ENCODE results near the gene RNF103. TPM values are rescaled to one million over a fixed set of nuclear protein-coding genes. Genes with fewer than 3 reads are reported as not detected.
"Not testable (repeated sequence)": the region's sequence is repeated elsewhere in the genome, so short reads cannot be mapped to it uniquely, and the experiment has no call there.

The RNF103 gene, protein sequence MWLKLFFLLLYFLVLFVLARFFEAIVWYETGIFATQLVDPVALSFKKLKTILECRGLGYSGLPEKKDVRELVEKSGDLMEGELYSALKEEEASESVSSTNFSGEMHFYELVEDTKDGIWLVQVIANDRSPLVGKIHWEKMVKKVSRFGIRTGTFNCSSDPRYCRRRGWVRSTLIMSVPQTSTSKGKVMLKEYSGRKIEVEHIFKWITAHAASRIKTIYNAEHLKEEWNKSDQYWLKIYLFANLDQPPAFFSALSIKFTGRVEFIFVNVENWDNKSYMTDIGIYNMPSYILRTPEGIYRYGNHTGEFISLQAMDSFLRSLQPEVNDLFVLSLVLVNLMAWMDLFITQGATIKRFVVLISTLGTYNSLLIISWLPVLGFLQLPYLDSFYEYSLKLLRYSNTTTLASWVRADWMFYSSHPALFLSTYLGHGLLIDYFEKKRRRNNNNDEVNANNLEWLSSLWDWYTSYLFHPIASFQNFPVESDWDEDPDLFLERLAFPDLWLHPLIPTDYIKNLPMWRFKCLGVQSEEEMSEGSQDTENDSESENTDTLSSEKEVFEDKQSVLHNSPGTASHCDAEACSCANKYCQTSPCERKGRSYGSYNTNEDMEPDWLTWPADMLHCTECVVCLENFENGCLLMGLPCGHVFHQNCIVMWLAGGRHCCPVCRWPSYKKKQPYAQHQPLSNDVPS
- total RNA-seq: 39.0 TPM

DNA sequence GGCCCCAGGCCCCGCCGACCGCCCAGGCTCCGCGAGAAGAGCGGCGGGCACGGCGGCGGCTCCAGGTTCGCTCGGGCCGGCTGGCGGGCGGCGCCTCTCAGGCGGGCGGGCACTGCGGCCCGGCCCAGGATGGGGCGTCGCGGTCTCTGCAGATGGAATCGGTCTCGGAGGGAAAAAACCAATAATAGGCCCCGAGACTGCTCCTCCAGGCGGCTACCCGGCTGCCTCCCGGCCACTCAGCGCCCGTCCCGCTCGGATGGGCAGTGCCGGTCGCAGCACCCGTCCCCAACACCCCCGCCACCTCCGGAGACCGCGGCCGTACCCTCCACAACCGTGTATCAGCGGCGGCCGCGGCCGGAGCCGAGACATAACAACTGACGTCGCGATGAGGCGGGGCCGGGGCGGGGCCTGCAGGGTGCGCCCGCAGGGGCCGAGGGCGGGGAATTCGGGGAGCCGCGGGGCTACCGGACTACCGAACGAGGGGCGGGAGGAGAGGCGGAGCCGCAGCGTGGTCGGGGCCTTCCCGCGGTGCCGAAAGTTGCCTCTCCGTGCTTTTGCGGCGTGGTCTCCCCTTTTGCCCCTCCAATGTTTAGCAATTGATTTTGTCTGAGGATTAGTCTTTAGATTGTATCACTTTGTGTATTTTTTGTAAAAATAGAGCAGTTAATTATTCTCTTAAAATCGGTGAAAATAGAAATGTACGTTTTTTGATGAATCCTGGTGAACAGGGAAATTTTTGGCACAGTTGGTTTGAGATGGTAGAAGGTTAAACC is at the start of gene RNF103:
Gene RNF103, minus strand, starts transcription at position 372 of the 773 bp plus-strand sequence. CDS start 979 bp downstream, outside the sequence.
- DNase-seq: peak; percentile 98

DNA sequence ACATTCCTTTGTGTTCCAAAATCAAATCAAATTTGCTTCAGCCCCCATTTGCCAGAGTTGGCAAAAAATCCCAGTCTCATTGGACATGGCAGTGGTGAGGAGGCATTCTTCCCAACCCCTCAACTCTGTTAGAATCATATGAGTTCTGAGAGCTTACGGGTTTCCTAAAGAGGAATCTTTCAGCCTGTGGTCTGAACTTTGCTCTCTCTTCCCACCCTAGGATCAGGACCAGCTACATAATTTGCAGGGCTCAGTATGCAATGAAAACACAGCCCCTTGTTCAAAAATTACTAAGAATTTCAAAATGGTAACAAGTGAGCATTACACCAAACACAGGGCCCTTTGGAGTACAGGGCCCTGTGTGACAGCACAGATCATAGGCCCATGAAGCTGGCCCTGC is 49.3 kb upstream of the RNF103 start:
- no peak for DNase-seq

DNA sequence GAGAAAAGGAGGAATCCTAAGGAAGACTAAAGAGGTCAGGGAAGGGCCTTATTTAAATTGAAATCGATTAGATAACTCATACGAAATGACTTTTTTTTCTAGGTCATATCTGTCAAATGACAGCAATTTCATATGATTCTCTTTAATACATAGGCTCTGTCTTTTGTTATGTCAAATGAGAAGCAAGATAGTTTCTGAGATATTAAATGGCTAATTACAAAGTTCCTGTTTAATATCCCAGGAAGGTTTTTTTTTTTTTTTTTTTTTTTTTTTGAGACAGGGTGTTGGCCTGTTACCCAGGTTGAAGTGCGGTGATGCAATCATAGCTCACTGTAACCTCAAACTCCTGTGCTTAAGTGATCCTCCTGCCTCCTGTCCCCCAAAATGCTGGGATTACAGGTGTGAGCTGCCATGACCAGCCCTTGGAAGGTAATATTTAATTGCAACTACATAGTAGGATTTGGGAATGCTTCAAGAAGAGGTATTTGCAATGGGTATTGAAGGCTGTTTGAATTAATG is 48.4 kb upstream of the RNF103 start:
- no peak for DNase-seq

DNA sequence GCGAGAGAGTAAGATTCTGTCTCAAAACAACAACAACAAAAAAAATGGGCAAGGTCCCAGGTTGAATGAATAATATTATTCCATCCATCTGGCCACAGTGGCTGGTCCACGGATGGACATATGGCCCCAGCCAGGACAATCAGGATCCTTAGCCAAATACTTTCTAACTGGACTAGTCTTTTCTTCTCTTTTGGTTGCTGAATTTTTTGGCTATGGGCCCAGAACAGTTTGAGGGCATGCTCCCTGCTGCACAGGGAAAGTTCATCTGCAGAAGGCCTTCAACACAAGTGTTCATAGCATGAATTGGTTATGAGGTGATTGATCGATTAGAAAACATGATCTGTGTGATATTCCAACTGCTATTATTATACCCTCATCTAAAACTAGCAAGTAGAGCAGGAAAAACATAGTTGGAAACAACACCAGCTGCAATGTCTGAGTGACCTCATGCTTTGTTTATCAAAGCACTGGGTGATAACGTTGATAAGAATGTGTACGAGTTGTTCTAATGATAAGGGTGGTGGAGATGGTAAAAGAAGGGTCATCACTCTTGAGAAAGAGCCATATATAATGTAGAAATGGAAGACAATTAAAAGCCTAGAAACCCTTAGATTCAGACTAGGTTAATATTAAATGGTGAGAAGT is 47.8 kb upstream of the RNF103 start:
- DNase-seq: no peak

DNA sequence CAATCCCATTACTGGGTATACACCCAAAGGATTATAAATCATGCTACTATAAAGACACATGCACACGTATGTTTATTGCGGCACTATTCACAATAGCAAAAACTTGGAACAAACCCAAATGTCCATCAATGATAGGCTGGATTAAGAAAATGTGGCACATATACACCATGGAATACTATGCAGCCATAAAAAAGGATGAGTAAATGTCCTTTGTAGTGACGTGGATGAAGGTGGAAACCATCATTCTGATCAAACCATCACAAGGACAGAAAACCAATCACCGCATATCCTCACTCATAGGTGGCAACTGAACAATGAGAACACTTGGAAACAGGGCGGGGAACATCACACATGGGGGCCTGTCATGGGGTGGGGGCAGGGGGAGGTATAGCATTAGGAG is 45.7 kb upstream of the RNF103 start:
- not testable (repeated sequence) for DNase-seq

DNA sequence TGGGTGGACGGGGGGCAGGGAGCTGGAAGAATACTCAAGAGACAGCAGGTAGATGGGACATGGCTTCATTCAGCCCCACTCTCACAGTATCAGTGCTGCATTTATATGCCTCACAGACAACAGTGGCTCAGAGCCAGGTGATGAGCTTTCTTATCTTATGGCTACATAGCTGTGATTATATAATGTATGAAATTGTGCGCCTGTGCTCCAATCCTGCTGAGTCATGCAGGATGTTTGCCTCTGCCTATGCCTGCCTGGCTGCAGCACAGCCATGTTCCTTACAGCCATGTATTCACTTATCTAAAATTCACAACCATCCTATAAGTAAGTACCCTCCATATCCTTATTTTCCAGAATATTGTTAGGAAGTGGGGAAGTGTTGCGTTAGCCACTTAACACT is 37.7 kb upstream of the RNF103 start:
- DNase-seq: no peak

DNA sequence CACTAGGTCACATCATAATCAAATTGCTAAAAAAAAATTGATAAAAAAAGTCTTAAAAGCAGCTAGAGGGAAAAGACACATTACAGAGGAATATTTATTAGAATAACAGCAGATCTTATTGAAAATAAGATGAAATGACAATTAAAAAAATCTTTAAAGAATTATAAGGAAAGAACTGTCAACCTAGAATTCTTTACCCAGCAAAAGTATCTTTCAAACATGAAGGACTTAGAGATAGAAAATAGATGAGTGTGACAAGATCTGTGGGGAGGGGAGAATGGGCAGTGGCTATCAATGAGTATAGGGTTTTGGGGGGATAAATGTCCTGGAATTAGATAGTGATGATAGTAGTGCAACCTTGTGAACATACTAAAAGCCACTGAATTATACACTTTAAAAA is 26.5 kb upstream of the RNF103 start:
- no peak for DNase-seq

DNA sequence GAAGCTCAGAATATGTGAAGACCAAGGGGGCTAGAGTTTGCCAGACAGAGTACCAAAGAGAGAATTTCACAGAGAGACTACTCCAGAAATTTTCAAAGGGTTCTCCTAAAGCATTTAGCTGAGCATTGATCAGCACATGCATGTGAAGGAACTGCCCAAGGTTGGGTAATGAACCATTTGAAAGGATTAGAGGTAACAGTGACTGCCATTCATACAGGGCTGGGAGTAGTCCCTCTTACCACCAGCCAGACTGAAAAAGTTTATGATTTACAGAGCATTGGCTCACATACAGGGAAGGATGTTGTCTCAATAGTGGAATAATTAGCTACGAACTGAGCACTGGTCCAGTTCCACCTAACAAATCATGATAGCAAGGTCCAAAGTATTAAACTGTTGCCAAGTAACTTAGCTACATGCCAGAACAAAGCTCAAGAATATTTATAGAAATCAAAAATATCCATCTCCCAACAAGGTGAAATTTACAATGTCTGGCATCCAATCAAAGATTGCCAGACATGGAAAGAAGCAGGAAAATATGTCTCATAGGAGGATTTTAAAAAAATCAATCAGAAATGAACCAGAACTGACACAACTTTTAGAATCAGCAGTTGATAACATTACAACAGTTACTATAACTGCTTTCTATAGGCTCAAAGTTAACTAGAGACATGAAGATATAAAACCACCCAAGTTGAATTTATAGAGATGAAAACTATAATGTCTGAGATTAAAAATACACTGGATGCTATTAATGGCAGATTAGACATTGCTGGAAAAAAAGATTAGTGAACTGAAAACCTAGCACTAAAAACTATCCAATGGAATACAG is 25.7 kb upstream of the RNF103 start:
- no peak for DNase-seq

DNA sequence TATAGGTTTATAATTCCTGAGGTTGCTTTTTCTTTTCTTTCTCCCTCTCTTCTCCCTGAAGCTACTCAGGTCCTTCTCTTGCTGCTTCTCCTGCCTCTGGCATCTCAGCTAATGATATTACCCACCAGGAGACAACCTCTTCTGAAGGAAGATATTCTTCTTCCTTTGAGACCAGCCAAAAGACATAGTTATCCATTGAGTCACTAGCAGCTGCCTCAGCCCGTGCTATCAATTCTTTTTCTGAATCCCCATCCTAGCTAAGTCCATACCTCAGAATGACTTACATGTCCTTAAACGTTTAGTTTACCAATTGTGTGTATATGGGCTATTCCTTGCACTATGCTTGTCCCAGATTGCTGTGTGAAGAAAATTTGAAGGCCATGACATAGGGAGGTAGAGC is 25.0 kb upstream of the RNF103 start:
- no peak for DNase-seq

DNA sequence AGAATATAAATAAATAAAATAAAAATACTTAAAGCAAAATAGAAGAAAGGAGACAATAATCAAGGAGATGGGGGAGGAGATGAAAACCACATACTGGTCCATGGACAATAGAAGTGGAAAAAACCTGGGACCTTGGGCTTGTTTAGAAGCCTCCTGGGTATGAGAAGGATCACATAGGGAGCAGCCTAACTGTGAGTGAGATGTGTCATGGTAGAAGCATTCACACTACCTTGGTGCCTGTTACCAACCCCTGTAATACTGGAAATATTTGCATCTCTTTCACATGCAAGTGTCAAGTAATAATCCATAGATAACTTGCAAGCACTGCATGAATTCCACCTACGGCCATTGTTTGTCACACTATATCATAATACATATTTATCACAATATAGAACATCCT is 23.2 kb upstream of the RNF103 start:
- no peak for DNase-seq

DNA sequence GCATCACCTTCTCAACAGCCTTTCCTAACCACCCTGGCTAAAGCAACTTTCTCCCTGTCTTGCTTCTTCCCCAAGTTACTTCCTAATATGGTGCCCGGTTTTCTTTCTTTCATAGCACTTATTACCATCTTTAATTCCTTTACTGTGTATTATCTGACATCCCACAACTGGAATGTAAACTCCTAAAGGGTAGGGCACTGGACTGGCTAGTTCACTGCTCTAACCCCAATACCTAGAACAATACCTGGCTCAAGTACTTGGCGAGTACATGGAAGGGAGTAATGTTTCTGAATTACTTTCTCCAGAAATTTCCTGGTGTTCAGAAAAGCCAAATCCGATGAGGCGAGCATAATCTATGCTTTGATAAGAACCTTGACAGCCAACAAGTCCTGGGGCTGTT is 22.7 kb upstream of the RNF103 start:
- DNase-seq: no peak

DNA sequence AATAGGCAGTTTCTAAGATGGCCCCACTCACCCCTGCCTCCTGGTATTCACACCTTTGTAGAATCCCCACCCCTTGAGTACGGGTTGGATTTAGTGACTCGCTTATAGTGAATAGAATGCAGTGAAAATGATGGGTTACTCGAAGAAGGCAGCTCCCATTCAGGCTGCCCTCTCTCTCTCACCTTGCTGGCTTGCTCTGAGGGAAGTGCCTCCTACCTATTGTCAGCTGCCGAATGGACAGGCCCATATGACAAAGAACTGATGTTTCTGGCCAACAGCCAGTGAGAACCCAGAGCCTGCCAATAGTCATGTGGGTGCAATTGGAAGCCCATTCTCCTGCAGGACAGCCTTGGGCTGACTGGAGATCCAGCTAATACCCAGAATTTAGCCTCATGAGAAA is 22.1 kb upstream of the RNF103 start:
- no peak for DNase-seq

DNA sequence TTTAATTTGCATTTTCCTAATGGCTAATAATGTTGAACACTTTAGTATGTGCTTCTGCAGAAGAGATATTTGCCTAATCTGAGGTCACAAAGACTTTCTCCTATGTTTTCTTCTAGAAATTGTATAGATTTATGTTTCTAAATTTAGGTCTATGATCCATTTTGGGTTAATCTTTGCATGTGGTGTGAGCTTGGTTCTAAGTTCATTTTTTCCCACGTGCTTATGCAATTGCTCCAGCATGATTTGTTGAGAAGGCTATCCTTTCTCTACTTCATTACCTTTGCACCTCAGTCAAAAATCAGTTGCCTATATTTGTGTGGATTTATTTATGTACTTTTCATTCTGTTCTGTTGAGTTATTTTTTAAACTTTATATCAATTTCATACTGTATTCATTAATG is 15.0 kb upstream of the RNF103 start:
- DNase-seq: no peak

DNA sequence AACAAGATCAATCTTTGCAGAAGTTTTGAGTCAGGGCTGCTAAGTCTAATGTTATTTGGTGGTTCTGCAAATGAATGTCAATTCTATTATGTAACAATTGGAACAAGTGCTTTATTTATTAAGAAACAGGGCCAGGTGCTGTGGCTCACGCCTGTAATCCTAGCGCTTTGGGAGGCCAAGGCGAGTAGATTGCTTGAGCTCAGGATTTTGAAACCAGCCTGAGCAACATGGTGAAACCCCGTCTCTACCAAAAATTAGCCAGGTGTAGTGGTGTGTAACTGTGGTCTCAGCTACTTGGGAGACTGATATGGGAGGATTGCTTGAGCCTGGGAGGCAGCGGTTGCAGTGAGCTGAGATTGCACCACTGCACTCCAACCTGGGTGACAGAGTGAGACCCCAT is 13.2 kb upstream of the RNF103 start:
- DNase-seq: no peak

DNA sequence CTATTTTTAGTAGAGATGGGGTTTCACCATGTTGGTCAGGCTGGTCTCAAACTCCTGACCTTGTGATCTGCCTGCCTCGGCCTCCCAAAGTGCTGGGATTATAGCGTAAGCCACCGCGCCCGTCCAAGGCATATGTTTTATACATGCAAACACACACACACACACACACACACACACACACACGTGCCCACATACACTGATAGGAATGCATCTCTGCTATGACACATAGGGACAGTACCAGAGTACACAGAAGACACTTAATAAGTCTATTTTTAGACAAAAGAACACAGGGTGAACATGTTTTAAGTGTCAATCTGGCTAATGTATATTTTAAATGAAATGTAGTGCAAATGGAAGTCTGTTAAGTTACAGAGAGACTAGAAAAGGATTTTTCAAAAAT is 10.7 kb upstream of the RNF103 start:
- no peak for DNase-seq

DNA sequence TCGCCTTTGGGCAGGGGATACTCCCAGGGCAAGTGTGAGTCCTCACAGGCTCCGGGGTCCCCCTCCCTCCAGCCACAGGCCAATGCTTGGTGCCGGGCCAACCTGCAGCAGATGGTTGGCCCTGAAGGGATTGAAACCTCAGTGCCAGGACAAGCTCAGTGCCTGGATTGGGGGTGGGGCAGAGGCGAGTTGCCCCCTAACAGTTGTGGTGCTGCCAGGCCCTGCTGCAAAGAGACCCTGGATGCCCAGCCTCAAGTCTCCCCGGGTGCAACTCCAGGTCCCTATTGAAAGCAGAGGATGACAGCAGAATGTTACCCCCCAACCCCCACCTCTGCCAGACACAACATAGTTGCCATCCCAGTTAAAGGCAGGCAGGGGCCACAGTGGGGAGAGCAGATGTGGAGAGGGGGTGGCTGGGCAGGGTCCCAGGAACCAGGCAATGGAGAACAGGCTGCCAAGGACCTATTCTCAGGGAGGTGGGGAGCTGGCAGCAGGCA is 9.5 kb upstream of the RNF103 start:
- DNase-seq: peak; percentile 64

DNA sequence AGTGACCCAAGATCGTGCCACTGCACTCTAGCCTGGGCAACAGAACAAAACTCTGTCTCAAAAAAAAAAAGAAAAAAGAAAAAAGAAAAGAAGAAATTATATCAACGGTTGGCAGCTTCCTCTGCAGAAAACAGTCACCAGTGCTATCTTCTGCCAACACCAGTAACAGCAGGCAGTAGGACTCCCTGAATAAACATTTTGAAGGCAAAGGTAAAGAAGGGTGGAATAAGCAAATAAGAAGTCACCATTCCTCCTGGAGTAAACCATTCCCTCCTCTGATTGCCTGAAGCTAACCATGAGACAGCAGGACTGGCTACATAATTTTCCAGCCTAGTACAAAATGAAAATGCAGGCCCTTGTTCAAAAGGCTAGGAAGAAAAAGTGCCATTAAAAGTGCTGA is 9.0 kb upstream of the RNF103 start:
- DNase-seq: peak; percentile 33

DNA sequence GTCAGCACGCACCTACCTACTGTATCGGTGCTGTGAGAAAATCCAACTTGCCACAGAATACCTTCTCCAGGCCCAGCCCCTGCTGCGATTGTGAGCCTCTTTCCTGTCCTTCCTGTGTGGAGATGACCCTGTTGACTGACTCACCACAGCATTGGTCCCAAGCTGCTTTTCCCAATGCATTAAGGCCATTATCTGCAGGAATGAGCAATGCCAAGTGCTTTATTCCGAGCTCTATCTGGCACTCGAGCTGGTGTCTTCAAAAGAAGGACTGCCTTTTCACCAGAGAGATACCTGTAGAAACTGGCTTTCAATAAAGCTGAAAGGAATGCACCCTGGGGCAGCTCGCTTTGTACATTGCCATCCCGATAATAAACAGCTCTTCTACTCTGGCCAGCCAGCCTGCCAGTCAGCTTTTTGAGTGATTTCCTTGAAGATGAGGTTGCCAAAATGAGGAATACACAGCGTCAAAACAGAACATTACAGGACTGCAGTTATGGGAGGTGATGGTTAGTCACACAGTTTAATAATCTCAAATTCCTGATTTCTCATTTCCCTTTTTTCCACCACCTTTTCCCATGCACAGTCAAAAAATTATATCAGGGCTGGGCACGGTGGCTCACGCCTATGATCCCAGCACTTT is 8.3 kb upstream of the RNF103 start:
- peak; percentile 9 for DNase-seq

DNA sequence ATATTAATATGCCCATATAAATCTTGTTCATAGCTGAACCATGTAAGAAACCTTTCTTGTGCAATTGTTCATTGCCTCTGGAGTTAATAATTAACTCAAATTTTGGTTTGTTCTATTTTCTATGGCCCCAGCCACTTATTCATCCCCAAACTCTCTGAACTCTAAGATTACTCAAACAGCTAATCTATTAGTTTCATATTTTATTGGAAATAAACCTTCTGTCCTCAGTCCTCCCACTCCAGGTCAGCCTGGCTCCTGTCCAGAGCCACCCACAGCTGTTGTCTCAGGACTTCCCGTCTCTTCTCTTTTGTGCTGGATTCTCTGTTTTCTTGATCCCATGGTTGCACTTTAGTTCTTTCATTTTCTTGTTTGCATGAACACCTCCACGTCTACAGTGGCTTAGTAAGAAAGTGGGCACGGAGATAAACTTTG is 4.4 kb upstream of the RNF103 start:
- DNase-seq: peak; percentile 11

DNA sequence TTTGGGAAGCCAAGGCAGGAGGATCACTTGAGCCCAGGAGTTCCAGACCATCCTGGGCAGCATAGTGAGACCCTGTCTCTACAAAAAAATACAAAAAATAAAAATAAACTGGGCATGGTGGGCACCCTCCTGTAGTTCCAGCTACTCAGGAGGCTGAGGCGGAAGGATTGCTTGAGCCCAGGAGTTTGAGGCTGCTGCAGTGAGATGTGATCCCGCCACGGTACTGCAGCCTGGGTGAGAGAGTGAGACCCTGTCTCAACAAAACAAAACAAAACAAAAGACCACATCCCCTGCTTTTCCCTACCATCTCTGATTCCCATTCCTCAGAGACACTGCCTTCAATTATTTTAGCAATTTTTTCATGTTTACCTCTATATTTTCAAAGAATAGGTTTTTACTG is 3.9 kb upstream of the RNF103 start:
- DNase-seq: no peak

DNA sequence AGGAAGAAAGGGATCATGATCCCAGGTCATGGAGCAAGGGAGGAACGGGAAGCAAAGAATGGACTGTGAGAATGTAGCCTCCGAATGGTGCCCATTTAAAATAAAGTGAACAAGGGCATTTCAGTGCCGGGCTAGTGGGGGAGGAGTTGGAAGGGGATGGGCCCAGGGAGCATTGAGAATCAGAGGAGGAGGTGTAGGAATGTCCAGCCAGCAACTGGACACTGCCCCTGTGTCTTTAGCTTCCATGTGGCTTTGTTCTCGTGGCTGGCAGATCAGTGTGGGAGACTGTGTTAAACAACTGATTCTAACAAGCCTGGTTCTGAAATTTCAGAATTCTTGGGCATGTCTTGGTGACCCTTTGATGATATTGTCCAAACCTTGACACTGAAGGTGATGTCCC is 1.4 kb upstream of the RNF103 start:
- no peak for DNase-seq
